Stimulated activated CD4-positive, alpha-beta T cell treated with anti-CD3 and anti-CD28 coated beads, Interleukin-2, amount 100 ng/mL, for 4 hours (primary cell): ENCODE measurements around the gene MED13L.
"Not testable (repeated sequence)": the region's sequence is repeated elsewhere in the genome, so short reads cannot be mapped to it uniquely, and the experiment has no call there.

Experiments used
- DNase-seq: peaks from one replicate; pipeline ENCODE4 v3.0.0-alpha.2; 2020; ENCODE audit warnings: low read depth

MED13L gene

DNA sequence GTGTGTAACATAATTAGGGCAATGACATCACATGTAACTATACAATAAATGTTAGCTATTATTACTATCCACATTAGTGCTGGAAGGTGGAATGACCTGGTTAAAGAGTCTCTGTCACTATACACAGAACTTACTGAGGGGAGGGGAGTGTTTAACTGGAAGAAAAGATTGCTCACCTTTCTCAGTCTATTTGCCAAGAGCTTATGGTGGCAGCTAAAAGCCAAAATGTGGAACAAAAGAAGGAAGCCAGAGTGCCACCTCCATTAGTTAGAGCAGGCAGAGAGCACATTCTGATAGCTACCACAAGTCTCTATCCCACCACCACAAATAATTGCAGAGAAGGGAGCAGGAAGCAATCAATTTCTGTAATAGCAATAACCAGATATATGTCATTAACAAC is 124.4 kb downstream of the MED13L start:
- DNase-seq = no peak

DNA sequence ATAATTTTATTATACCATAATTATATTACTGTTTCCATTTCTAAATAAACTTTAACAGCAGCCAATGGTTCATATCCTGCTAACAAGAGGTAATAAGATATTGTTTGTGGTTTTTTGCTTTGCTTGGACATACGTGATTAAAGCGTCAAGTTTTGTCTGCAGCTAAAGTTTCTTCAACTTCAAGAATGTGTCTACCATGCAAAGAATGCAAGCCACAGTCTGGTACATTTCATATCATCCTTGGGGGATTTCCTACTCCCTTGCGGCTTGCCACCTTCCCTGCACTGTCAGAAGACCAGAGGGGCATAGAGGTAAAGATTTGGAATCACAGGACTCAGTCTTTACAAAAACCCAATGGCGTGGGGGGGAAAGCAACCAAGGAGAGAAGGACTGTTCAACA is 125.2 kb downstream of the MED13L start:
- no peak for DNase-seq

DNA sequence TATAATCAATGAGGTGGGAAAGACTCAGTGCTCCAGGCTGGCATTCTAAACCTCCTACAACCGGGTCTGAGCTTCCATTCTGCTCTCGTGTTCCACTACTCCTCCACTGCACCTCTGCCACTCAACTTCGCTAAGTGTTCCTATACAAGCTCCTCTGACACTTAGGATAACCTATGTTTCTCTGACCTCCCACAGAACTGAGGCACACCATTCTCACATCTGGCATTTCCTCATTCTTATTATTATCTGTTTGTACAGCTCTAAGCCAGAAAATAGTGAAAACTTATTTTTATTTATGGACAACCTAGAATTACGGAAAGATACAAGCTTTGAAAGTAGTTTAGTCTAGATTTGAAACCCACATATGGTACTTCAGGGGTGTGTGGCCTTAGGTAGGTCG is 127.0 kb downstream of the MED13L start:
- no peak for DNase-seq

DNA sequence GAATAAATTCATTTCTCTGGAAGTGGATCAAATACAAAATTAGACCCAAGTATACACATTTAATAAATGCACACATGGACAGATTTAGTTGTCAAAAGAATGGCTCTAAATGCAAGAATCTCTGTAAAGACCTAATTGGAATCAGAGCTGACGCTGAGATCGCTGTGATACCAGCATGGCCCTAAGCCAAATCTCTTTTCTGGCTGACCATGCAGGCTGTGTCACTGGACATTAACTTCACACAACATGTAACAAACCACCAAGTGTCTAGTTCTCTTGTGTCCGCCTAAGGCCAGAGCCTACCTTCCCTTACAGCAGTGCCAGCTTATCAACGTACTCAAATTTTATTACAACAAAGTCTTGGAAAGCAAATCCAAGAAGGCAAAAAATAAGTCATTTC is 127.5 kb downstream of the MED13L start:
- no peak for DNase-seq

DNA sequence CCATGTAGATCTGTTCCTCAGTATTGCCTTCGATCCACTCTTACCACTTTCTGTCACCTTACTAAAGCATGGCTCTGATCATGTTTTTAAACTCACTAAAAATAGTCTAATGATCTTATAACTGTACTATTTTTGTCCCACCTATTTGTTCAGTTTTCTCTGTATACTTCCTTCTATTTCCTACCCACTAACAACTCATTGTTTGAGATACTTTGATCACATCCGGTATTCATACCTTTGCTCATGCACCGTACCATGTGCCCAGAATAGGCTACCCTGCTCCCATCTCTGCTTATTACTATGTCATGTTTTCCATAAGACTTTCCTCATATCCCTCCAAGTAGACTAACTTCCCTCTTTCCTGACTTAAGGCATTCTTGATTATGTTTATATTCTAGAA is 128.6 kb downstream of the MED13L start:
- no peak for DNase-seq

DNA sequence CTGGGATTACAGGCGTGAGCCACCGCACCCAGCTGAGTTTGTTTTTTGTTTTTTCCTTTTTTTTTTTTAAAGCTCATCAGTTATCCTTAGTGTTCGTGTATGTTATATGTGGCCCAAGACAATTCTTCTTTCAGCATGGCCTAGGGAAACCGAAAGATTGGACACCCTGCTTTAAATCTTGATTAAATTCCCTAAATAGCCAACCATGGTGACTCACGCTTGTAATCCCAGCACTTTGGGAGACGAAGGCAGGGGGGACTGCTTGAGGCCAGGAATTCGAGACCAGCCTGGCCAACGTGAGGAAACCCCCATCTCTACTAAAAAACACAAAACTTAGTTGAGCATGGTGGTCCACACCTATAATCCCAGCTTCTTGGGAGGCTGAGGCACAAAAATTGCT is 131.1 kb downstream of the MED13L start:
- no peak for DNase-seq

DNA sequence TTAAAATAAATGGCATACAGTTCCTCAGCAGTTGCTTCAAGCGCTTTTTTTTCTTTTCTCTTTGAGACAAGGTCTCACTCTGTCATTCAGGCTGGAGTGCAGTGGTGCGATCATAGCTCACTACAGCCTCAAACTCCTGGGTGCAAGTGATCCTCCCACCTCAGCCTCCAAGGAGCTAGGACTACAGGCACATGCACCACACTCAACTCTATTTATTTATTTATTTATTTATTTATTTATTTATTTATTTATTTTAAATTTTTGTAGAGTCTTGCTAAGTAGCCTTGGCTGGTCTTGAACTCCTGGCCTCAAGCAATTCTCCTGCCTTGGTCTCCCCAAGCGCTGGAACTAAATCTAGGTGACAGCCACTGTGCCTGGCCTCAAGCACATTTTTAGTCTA is 132.0 kb downstream of the MED13L start:
- DNase-seq = no peak

DNA sequence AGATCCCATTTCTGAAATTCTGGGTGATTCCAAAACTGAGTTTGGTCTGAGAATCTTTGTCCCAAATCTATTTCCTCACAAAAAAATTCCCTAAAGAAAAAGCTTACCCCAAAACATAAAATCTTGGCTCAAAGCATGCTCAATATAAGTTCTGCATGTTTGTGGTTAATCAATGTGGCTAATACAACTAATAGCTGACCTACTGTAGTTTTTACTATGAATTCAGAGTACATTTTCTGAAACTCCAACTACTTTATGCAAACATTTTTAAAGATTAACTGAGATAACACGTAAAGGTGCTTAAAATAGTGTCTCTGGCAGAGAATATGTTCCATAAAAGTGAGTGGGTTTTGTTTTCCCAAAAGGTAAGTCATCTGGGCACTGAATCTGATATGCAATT is 133.1 kb downstream of the MED13L start:
- no peak for DNase-seq

DNA sequence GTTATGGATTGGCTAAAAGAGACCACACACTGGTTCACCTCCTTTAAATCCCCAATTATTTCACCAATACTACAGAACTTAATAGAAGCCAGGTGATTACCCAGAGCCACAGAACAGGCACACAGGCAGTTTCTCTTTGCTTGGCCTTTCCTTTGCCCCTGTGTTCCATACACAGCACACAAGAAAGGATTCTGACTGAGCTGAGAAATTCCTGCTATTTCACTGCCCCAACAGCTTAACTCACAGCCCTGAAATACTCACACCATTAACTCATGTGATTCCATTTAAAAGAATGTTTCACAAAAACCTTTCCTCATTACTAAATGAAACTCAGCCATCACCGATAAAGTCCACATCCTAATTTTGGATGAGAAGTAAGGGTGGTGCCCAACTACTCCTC is 133.6 kb downstream of the MED13L start:
- no peak for DNase-seq

DNA sequence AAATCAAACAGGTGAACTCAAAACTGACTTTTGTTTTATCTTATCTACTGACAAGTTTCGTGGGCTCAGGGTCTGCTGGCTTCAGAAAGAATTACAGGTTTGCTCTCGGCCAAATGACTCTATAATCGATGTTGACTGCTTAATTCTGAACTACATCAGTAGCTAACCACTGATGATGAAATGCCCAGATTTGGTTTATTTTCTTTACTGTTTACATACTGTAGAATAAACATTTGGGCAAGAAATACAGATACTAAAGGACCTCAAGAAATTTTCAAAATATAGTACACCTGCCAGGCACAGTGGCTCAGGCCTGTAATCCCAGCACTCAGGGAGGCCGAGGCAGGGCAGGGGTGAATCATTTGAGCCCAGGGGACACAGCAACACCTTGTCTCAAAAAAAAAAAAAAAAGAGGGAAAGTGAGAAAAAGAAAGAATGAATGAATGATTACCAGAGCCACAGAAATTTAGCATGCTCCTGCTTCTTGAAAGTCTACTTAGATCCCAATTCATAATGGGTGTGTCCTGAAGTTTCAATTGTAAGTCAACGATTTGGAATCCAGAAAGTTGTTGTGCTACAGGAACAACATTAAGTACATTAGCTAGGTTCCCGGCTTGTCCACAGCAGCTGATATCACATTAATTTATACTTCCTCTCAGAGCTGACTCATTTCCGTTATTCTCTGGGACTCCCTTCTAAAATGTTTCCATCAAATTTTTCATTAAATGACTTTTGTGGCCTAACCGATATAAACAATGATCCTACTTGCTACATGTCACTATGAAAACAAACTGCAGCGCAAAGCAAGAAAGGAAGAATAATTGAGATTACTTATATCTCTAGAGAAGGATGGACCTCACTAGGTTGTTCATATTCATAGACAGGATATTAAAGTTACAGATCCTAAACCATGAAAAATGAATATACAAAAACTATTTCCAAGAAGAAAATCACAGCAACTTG is 134.3 kb downstream of the MED13L start:
- no peak for DNase-seq

DNA sequence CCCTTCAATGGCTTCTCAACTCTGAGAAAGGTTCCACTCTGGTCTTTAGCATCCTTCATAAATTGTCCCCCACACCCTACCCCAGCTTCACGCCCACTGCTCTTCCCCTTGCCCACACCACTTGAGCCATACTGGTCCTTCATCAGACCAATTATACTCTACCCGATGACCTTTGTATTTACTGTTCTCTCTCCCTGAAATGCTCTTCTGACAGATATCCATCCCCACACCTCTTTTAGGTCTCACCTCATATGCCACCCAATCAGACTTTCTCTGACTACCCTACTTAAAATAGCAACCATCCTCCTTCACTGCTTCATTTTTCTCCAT is 135.7 kb downstream of the MED13L start:
- DNase-seq = no peak

DNA sequence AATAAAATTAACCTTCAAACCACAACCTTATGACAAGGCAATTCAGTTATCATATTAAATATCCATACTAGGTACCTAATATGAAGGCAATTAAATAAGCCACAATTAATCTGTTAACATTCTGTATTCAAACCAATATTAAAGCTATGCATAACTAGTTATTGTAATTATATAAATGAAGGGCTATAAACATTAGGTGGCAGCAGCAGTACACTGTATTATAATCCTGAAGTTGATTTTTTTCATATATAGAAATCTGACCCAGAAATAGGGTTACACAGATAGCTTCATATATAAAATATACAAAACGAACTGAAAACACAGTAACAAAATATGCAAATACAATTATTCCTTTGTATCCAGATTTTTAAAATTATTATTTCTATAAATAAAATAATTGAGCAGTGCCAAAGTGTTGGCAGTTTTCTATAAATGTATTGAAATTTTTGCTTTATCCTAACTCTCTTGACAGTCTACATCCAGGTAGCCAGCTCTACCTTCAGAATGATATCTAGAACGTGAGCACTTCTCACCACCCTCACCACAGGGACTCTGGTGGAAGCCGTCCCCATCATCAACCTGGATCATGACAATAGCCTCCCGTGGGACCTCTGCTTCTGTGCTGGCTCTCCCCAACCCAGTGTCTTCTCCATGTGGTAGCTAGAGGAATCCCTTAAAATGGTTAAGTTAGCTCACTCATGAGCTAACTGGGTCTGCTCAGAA is 136.2 kb downstream of the MED13L start:
- no peak for DNase-seq

DNA sequence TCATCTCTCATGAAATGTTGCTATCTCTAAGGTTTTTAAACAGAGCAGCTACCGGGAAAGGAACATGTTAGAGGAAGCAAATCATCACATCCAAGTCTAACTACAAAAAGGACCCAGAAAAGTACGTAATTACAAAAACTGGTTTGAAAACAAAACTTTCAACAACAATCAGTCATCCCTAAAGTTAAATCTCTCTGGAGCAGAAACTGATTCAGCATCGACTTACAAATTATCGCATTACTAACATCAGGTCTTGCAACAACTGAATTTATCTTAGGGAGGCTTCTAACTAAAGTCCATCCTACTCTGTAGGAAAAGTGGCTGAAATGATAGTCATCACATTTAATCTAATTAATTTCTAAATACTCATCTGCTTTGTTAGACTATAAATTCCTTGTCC is 137.0 kb downstream of the MED13L start:
- DNase-seq = no peak

DNA sequence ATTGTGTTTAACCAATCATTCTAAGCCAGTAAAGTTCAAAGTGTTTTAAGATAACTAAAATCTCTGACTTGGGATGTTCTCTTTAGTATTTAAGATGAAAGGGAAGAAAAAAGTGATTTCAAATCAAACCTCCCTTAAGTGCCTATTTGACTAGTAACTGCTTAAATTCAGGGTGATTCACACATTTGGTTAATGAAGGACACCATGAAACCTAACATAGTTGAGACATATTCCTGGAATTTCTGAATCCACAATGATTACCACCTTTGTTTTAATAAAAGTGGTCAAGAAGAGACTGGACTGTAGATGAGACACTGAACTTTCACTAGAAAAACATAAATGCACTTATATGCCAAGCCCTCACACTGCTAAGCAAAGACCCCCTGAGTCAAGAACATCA is 138.7 kb downstream of the MED13L start:
- no peak for DNase-seq

DNA sequence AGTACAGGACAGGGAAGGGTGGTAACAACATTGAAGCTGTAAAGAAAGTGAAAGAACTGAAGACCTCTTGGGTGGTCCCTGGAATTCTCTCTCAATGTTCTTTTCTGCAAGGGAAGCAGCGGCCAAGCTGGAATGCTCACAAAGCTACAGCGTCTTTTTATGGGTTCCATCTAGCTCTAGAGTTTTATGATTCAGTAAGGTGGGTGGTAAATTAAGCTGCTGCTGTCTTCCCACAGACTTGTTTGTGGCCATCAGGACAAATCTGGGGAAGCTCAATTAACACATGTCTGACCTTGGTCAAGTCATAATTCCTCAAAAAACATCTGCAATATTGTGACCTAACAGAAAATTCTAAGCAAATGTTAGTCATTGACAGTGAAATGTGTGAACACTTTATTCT is 139.1 kb downstream of the MED13L start:
- DNase-seq = no peak

DNA sequence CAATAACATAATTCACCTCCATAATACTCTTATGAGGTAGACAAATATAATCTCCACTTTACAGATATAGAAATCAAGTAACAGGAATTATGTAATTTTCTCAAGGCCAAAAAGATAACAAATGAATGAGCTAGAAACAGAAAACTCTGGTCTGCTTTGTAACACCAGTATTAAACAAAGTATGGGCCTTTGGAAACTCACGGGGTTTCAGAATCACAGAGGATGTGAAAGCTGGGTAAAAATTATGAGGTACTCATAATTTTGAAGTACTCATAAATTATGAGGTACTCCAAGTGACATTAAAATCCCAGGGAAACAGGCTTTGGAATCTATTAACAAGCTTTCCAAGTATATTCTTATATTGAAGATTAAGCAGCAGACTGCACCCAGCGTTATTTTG is 140.2 kb downstream of the MED13L start:
- no peak for DNase-seq

DNA sequence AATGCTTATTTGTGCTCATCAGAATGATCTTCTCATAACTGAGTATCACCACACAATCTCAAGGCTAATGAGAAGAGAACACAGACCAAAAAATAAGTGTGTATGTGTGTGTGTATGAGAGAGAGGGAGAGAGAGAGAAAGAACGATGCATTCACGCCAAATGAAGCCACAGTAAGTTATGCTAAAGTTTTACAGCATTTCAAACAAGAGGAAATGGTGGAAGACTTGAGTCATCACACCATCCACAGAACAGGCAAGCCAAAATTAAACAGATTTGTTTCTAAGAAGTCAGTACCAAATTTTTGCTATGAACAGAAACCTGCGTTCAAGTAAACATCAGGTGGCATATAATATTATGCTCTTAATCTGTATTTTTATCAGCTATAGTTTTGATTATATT is 141.2 kb downstream of the MED13L start:
- peak; percentile 17 for DNase-seq

DNA sequence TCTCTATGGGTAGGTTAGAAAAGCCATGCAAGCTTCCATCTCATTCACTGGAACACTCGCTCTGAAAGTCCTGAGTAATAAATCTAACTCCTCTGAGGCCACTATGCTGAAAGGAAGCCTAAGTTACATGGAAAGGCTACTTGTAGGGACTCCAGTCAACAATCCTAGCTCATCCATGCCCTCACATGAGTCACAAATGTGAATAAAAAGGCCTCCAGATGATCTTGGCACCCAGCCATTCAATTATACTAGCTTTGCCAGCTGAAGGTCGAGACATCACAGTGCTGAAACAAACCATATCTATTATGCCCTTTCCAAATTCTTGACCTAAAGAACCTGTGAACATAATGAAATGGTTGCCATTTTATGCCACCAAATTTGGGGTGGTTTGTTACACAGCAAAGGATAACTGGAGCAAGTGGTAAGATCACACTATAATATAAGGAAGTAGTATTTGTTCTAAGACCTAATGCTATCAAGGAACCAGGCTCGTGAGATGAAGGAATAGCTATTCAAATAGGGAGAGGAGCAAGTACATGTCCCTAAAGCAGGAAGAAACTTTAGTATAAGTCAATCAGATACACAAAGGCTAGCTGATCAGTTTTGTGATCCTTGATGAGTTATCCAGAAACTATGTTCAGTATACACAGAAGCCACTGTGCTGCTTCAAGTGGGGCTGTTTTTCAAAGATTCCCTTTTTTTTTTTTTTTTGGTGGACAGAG is 142.1 kb downstream of the MED13L start:
- no peak for DNase-seq

DNA sequence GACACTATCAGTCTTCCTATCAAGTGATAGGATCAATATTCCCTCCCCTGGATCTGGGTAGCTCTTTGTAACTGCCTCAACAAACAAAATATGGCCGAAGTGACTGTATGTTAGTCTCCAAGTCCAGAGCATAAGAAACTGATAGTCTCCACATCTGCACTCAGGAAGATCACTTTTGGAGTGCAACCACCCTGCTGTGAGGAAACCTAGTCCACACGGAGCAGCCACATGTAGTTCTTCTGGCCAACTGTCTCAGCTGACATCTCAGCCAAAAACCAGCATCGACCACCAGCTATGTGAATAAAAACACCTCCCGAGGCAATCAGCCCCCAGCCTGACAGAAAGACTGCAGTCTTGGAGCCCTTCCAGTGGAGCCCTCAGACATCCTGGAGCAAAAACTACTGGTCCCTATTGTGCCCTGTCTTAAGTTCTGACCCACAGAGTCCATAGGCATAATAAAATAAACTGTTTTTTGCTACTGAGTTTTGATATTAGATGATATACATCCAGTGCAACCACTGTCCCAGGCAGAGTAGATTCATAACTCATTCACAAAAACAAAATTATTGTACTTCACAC is 143.8 kb downstream of the MED13L start:
- no peak for DNase-seq

DNA sequence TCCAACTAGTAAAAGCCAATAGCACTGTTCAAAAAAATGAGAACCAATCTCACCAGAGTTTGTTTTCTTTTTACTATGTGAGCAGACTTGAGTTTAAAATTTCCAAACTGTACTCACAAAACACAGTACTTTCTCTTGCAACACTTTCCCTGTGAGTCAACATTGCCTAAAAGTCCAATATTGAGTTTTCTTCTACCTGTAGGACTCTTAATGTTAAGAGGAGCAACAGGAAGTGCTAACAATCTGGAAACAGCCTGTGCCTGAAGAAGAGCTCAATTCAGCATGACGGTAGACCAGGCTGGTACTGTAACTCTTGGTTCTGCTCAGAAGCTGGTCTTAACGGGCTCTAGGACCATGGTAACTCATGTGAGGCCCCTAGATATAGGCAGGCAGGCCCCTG is 144.3 kb downstream of the MED13L start:
- no peak for DNase-seq

DNA sequence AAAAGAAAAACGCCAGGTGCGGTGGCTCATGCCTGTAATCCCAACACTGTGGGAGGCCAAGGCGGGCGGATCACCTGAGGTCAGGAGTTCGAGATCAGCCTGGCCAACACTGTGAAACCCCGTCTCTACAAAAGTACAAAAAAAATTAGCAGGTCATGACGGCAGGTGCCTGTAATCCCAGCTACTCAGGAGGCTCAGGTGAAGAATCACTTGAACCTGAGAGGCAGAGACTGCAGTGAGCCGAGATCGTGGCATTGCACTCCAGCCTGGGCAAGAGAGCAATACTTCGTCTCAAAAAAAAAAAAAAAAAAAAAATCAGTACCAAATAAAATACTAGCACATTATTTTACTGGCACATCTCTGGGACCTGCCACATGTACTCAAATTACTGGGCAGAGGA is 145.5 kb downstream of the MED13L start:
- DNase-seq = not testable (repeated sequence)

DNA sequence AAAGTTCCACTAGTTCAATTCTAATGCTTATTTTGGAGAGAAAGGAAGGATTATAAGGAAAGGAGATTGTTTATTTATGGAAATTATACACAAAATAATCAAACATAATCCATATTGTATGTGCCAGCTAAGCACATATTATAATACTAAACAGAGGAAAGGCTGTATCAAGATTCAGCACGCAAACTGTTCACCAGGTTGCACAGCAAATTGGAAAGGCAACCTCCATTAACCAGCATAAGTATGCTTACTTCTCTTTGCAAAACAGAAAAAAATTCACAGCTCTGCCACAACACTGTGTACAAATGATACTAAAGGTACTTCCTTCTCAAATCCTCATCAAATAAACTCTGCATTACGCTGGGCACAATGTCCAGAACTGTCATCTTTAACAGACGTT is 146.3 kb downstream of the MED13L start:
- DNase-seq = no peak

DNA sequence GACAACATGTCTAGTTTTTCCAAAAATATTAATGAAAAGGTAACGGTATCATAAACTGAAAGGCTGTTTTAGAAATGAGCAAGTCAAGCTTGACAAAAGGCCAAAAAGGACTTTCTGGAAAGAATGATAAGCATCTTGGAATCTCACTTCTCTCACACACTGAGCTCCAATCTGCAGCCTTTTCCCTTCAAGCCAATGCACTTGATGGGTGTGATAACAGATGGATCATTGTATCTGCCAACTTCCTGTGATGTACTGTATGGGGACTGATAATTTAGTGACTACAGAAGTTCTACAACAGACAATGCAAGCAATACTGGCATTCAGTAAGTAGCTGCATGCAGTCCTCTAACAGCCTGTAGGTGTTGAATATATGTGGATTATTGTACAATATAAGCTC is 147.1 kb downstream of the MED13L start:
- no peak for DNase-seq
